Adrenal gland (tissue), 12 donors: ENCODE data around the gene CD160. TPM values are rescaled to one million over a fixed set of nuclear protein-coding genes. Genes with fewer than 3 reads are reported as not detected.
"Not testable (repeated sequence)": the region's sequence is repeated elsewhere in the genome, so short reads cannot be mapped to it uniquely, and the experiment has no call there.

Experiments
- DNase-seq, 7 donors: peaks; one replicate each; pipeline ENCODE4 v3.0.0-alpha.2; 2019 to 2020
- H3K27ac ChIP-seq, 5 donors: fragments of 200-600 bp; sonication (generic) in 4 of 5; 1 replicate in 3 of 5; 2 replicates in 2 of 5; pipeline versions ENCODE4 v1.5.1 to v1.8.0; 2016 to 2020; ENCODE audit warnings: mild to moderate bottlenecking in 1 of 5
- H3K27me3 ChIP-seq: fragments of 200-600 bp; 2 replicates; pipeline ENCODE4 v1.8.0; 2021
- H3K36me3 ChIP-seq, 2 donors: fragments of 200-600 bp; replicated peaks in 1 of 2; 1 replicate in 1 of 2; 2 replicates in 1 of 2; pipeline versions ENCODE4 v1.5.1 to v1.8.0; 2018 to 2022
- H3K4me1 ChIP-seq, 2 donors: fragments of 200-600 bp; replicated peaks in 1 of 2; 1 replicate in 1 of 2; 2 replicates in 1 of 2; pipeline versions ENCODE4 v1.5.1 to v1.8.0; 2018 to 2021
- H3K4me3 ChIP-seq, 4 donors: fragments of 200-600 bp; sonication (generic) in 3 of 4; one replicate each; pipeline ENCODE4 v1.5.1; 2016 to 2018
- H3K9me3 ChIP-seq, 3 donors: fragments of 200-600 bp; sonication (generic) in 1 of 3; replicated peaks in 1 of 3; 1 replicate in 2 of 3; 2 replicates in 1 of 3; pipeline versions ENCODE4 v1.5.1 to v1.8.0; 2016 to 2021
- POLR2A ChIP-seq, 2 donors: fragments of 450-650 bp; IDR thresholded peaks; one replicate each; pipeline ENCODE4 v1.6.1; 2017; ENCODE audit warnings: antibody characterized with exemption in 2 of 2, mild to moderate bottlenecking in 2 of 2, moderate library complexity in 1 of 2
- WGBS, 4 donors: extraction: QIAGEN DNeasy Blood & Tissue Kit in 2 of 4; methylation state at CpG; one replicate each; pipeline versions ENCODE4 v1.1.5 to v1.1.7; 2013 to 2017; 5-methylcytosine and 5-hydroxymethylcytosine counted together
- intact Hi-C, 2 donors: fragments of 100-400 bp; cut with DNase I; formaldehyde crosslinking; loops; one replicate each; pipeline versions ENCODE4 v1.14.1 to v1.15.0; 2022 to 2023
- polyA plus RNA-seq, 3 donors: library from polyadenylated mRNA; stranded (reverse); fragments of 200-250 nt in 2 of 3; fragments of 350-450 nt in 1 of 3; fragmentation: Illumina TruSeq in 1 of 3; extraction: RNeasy Lipid Tissue Mini Kit (QIAGEN cat#74804) in 1 of 3; gene quantifications; one replicate each; pipeline ENCODE4 v1.2.3, GENCODE V29; 2013 to 2014
- total RNA-seq, 9 donors: library from RNA; depleted of rRNA in 4 of 9; stranded (reverse); fragments of >200 nt in 4 of 9; fragments of 120-200 nt in 1 of 9; fragmentation: NEBNext Ultra II Directional in 1 of 9; extraction: Animal tissue kit (Norgen Biotek cat#: 25700) in 1 of 9; gene quantifications; one replicate each; pipeline versions ENCODE4 v1.1.0 to v1.2.4, GENCODE V29; 2013 to 2023
- TF ChIP-seq, protein P1 (sequence below), 6 experiments: fragments of 450-650 bp in 4 of 6; fragments of 200-600 bp in 2 of 6; sonication (generic) in 1 of 6; IDR thresholded peaks; 1 replicate in 5 of 6; 2 replicates in 1 of 6; pipeline versions ENCODE4 v1.5.1 to v1.8.0; 2016 to 2021; ENCODE audit warnings: antibody characterized with exemption in 6 of 6, mild to moderate bottlenecking in 2 of 6, moderate library complexity in 1 of 6
- donor health status: healthy with polysubstance abuse.
- donor health status: Bipolar disorder and iron deficiency.
- donor health status: DM: yes; HTN: yes; CAD: no.
- donor health status: DM: no; HTN: no; CAD: no.
- donor health status: DM: no; HTN: no; CAD: no.
- donor health status: DM: yes; HTN: yes; CAD: no.

The CD160 gene
- total and polyA plus RNA-seq, 12 donors: 0.10 to 0.48 (median 0.22) TPM; not detected in 7

DNA sequence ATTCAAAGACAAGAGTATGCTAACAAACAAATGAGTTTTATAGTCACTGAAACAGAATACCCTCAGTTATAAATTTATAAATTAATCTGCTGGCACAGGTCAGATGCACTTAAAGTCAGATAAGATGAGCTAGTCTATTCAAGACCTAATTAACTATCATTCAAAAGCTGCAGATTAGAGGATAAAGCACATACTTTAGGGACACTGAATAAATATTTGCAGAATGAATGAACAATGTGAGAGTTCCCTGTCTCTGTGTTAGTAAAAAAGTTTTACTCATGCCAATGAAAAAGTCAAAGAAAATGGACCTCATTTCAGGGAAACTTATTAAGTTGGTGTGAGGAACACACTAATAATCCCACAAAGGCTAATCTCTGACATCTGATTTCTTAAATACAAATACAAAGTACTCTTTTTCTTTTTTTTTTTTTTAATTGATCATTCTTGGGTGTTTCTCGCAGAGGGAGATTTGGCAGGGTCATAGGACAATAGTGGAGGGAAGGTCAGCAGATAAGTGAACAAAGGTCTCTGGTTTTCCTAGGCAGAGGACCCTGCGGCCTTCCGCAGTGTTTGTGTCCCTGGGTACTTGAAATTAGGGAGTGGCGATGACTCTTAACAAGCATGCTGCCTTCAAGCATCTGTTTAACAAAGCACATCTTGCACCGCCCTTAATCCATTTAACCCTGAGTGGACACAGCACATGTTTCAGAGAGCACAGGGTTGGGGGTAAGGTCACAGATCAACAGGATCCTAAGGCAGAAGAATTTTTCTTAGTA is 46.5 kb downstream of the CD160 start:
- H3K4me3 ChIP-seq, H3K27ac ChIP-seq, H3K9me3 ChIP-seq, H3K27me3 ChIP-seq, H3K4me1 ChIP-seq, DNase-seq, intact Hi-C loops, H3K36me3 ChIP-seq: not testable (repeated sequence)
- 62 to 78% (median 65%) methylated on average over 3 to 5 of the region's 5 CpGs for WGBS, 4 donors

DNA sequence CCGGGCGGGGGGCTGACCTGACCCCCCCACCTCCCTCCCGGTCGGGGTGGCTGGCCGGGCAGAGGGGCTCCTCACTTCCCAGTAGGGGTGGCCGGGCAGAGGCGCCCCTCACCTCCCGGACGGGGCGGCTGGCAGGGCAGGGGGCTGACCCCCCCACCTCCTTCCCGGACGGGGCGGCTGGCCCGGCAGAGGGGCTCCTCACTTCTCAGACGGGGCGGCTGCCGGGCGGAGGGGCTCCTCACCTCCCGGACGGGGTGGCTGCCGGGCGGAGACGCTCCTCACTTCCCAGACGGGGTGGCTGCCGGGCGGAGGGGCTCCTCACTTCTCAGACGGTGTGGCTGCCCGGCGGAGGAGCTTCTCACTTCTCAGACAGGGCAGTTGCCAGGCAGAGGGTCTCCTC is 47.6 kb downstream of the CD160 start:
- H3K4me3 ChIP-seq, H3K27ac ChIP-seq, H3K36me3 ChIP-seq, H3K4me1 ChIP-seq, H3K9me3 ChIP-seq, DNase-seq, H3K27me3 ChIP-seq, intact Hi-C loops: not testable (repeated sequence)
- WGBS, 4 donors: 96 to 98% (median 96%) methylated on average over 12 to 29 of the region's 29 CpGs; no CpG with 5 or more reads in 1 of the 4 donors

DNA sequence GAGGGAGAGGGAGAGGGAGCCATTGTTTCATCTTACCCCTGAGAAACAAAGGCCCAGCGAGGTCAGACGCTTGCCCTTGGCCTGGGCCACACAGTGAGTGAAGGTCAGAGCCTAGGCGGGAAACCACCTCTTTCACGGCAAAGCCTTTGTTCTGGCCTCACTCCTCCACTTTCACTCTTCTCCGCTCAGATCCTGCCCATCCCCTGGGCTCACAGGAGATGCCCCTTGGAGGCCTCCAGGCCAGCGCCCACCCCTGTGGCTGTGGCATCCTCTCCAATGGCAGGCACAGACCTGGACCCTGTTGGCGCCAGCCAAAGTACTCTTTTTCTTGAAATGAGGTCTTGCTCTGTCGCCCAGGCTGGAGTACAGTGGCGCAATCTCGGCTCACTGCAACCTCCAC is 48.7 kb downstream of the CD160 start:
- DNase-seq, H3K27me3 ChIP-seq, intact Hi-C loops, H3K27ac ChIP-seq, H3K9me3 ChIP-seq, H3K4me3 ChIP-seq, H3K4me1 ChIP-seq, H3K36me3 ChIP-seq: not testable (repeated sequence)
- 88 to 99% (median 92%) methylated on average over 7 to 10 of the region's 10 CpGs for WGBS, 4 donors

DNA sequence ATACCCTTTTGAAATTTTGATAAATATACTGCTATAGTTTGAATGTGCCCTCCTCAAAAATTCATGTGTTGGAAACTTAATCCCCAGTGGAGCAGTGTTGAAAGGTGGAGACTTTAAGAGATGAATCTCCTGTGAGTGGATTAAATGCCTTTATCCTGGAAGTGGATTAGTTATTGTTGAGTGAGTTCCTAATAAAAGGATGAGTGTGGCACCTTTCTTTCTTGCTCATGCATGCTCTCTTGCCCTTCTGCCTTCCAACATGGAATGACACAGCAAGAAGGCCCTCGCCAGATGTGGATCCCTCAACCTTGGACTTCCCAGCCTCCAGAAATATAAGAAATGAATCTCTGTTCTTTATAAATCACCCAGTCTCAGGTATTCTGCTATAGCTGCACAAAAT is 51.8 kb downstream of the CD160 start:
- no peaks in the 10 kb centered on the region for H3K4me1 ChIP-seq
- no peaks in the 10 kb centered on the region for H3K36me3 ChIP-seq
- no peaks in the 10 kb centered on the region for H3K27me3 ChIP-seq
- DNase-seq: no peak
- intact Hi-C loops: no loop called here
- H3K9me3 ChIP-seq: no peaks in the 10 kb centered on the region
- H3K4me3 ChIP-seq: no peak overlapping the region
- TF ChIP-seq, protein P1, sequence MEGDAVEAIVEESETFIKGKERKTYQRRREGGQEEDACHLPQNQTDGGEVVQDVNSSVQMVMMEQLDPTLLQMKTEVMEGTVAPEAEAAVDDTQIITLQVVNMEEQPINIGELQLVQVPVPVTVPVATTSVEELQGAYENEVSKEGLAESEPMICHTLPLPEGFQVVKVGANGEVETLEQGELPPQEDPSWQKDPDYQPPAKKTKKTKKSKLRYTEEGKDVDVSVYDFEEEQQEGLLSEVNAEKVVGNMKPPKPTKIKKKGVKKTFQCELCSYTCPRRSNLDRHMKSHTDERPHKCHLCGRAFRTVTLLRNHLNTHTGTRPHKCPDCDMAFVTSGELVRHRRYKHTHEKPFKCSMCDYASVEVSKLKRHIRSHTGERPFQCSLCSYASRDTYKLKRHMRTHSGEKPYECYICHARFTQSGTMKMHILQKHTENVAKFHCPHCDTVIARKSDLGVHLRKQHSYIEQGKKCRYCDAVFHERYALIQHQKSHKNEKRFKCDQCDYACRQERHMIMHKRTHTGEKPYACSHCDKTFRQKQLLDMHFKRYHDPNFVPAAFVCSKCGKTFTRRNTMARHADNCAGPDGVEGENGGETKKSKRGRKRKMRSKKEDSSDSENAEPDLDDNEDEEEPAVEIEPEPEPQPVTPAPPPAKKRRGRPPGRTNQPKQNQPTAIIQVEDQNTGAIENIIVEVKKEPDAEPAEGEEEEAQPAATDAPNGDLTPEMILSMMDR (IDR thresholded peaks at IDR 0.05): no peak
- no peak for TF ChIP-seq POLR2A (IDR thresholded peaks at IDR 0.05)
- WGBS, 4 donors: 94 to 100% (median 98%) methylated on average over 1 of the region's 1 CpG
- H3K27ac ChIP-seq: no peak overlapping the region

DNA sequence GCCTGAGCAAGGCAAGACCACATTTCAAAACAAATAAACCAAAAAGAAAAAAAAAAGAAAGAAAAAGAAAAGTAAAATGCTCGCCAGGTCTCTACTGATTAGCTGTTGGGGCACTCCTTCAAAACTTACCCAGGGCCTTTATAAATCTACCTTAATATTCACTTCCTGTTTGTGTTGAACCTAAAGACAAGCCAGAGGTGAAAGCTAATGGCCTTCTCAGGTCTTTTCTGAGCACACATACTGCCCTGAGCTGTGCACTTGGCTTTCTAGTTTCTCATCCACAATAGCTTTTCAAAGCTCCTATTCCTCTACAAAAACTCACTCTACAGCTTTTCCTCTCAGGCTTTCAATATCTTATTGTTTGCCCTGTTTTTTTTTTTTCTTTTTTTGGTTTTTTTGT is 54.1 kb downstream of the CD160 start:
- no peak overlapping the region for H3K27ac ChIP-seq
- peaks cover 0 to 13% of the 10 kb centered on the region in 2 donors for H3K4me1 ChIP-seq
- WGBS, 4 donors: 88 to 97% (median 96%) methylated on average over 1 of the region's 1 CpG
- TF ChIP-seq, protein P1 (IDR thresholded peaks at IDR 0.05): no peak
- no peak for TF ChIP-seq POLR2A (IDR thresholded peaks at IDR 0.05)
- intact Hi-C loops: no loop called here
- H3K36me3 ChIP-seq: no peaks in the 10 kb centered on the region
- no peak overlapping the region for H3K4me3 ChIP-seq
- no peak for DNase-seq
- no peaks in the 10 kb centered on the region for H3K27me3 ChIP-seq
- no peaks in the 10 kb centered on the region for H3K9me3 ChIP-seq
